Neural cell (in vitro differentiated cells): ENCODE measurements around the gene LBHD1. TPM values are rescaled to one million over a fixed set of nuclear protein-coding genes. Genes with fewer than 3 reads are reported as not detected.
"Not testable (repeated sequence)": the region's sequence is repeated elsewhere in the genome, so short reads cannot be mapped to it uniquely, and the experiment has no call there.

Experiments
- H2AFZ ChIP-seq: fragments of 200-600, 300-800 bp; sonication (generic), shearing (Covaris generic); 2 replicates; pipeline ENCODE4 v1.6.0; 2014; ENCODE audit warnings: low read depth, mild to moderate bottlenecking, antibody characterized with exemption, low read length, moderate library complexity
- H3F3A ChIP-seq: fragments of 200-600 bp; shearing (Covaris generic); 2 replicates; pipeline ENCODE4 v1.6.1; 2016; ENCODE audit warnings: mild to moderate bottlenecking, moderate library complexity, mixed read lengths, antibody characterized with exemption, low read length; ENCODE audit not compliant: insufficient read depth, poor library complexity, severe bottlenecking
- H3K27ac ChIP-seq: fragments of 200-600, 300-800 bp; sonication (generic), shearing (Covaris generic); 2 replicates; pipeline ENCODE4 v1.5.1; 2014; ENCODE audit warnings: mild to moderate bottlenecking, low read length, moderate library complexity
- H3K27me3 ChIP-seq: fragments of 300-800, 200-600 bp; sonication (generic), shearing (Covaris generic); 2 replicates; pipeline ENCODE4 v1.6.0; 2014; ENCODE audit warnings: mild to moderate bottlenecking, low read depth, low read length, moderate library complexity; ENCODE audit not compliant: insufficient read depth
- H3K36me3 ChIP-seq: fragments of 300-800, 200-600 bp; sonication (generic), shearing (Covaris generic); 2 replicates; pipeline ENCODE4 v1.5.1; 2014; ENCODE audit warnings: mild to moderate bottlenecking, antibody characterized with exemption, low read length, moderate library complexity; ENCODE audit not compliant: insufficient read depth
- H3K4me2 ChIP-seq: fragments of 300-800, 200-600 bp; sonication (generic), shearing (Covaris generic); 2 replicates; pipeline ENCODE4 v1.6.0; 2014; ENCODE audit warnings: mild to moderate bottlenecking, low read length
- H3K4me3 ChIP-seq: fragments of 300-800, 200-600 bp; sonication (generic), shearing (Covaris generic); 2 replicates; pipeline ENCODE4 v1.5.1; 2014; ENCODE audit warnings: mild to moderate bottlenecking, low read length, moderate library complexity
- H3K79me2 ChIP-seq: fragments of 200-600 bp; shearing (Covaris generic); replicated peaks from 2 replicates; pipeline ENCODE4 v1.6.0; 2014; ENCODE audit warnings: mild to moderate bottlenecking, low read length, moderate library complexity; ENCODE audit not compliant: insufficient read depth
- H3K9ac ChIP-seq: fragments of 300-800, 200-600 bp; sonication (generic), shearing (Covaris generic); 2 replicates; pipeline ENCODE4 v1.6.1; 2016; ENCODE audit warnings: mild to moderate bottlenecking, low read length, mixed read lengths
- H3K9me2 ChIP-seq: fragments of 200-600 bp; shearing (Covaris generic); 2 replicates; pipeline ENCODE4 v1.6.1; 2016; ENCODE audit warnings: mild to moderate bottlenecking, low read length, mixed read lengths; ENCODE audit not compliant: insufficient read depth
- H3K9me3 ChIP-seq: fragments of 200-600, 300-800 bp; sonication (generic), shearing (Covaris generic); 2 replicates; pipeline ENCODE4 v1.6.1; 2016; ENCODE audit warnings: mild to moderate bottlenecking, mixed run types, low read length, moderate library complexity, mixed read lengths
- H4K20me1 ChIP-seq: fragments of 200-600 bp; shearing (Covaris generic); 2 replicates; pipeline ENCODE4 v1.6.1; 2016; ENCODE audit warnings: mild to moderate bottlenecking, mixed run types; ENCODE audit not compliant: insufficient read depth
- EP300 ChIP-seq: fragments of 450-650 bp; conservative IDR thresholded peaks from 2 replicates; pipeline ENCODE4 v1.6.1; 2014; ENCODE audit warnings: antibody characterized with exemption, mild to moderate bottlenecking, moderate library complexity; ENCODE audit not compliant: poor library complexity, severe bottlenecking
- EZH2 ChIP-seq: fragments of 200-600, 300-800 bp; shearing (Covaris generic), sonication (generic); IDR thresholded peaks from 2 replicates; pipeline ENCODE4 v1.6.1; 2014; ENCODE audit warnings: antibody characterized with exemption, low read length, borderline replicate concordance, mild to moderate bottlenecking; ENCODE audit not compliant: insufficient read depth, poor library complexity, severe bottlenecking
- MXI1 ChIP-seq: fragments of 450-650 bp; conservative IDR thresholded peaks from 2 replicates; pipeline ENCODE4 v1.6.1; 2014; ENCODE audit warnings: antibody characterized with exemption, mild to moderate bottlenecking; ENCODE audit not compliant: poor library complexity, severe bottlenecking
- POLR2AphosphoS5 ChIP-seq: IDR thresholded peaks from 2 replicates; pipeline ENCODE4 v1.6.1; 2012
- RAD21 ChIP-seq: fragments of 450-650 bp; conservative IDR thresholded peaks from 2 replicates; pipeline ENCODE4 v1.6.1; 2014; ENCODE audit warnings: antibody characterized with exemption, mild to moderate bottlenecking, moderate library complexity
- REST ChIP-seq: IDR thresholded peaks from 2 replicates; pipeline ENCODE4 v1.6.1; 2012; ENCODE audit warnings: borderline replicate concordance
- SMC3 ChIP-seq: fragments of 450-650 bp; conservative IDR thresholded peaks from 2 replicates; pipeline ENCODE4 v1.6.1; 2014; ENCODE audit warnings: antibody characterized with exemption, mild to moderate bottlenecking, moderate library complexity; ENCODE audit not compliant: poor library complexity
- TAF1 ChIP-seq: IDR thresholded peaks from 2 replicates; pipeline ENCODE4 v1.6.1; 2012; ENCODE audit warnings: low read depth
- polyA plus RNA-seq: library from polyadenylated mRNA; depleted of rRNA; stranded (reverse); fragments of >200 nt; gene quantifications from 2 replicates; pipeline ENCODE4 v1.2.3, GENCODE V29; 2014
- TF ChIP-seq, protein P1 (sequence below): fragments of 450-650 bp; IDR thresholded peaks from 2 replicates; pipeline ENCODE4 v1.5.1; 2014; ENCODE audit warnings: antibody characterized with exemption, mild to moderate bottlenecking, moderate library complexity; ENCODE audit not compliant: poor library complexity, severe bottlenecking

The LBHD1 gene
- polyA plus RNA-seq, 1 donor from 2014 or later = 10.6 TPM

- not testable (repeated sequence) for H3K79me2 ChIP-seq, H2AFZ ChIP-seq, H3K9ac ChIP-seq, H3K9me3 ChIP-seq, H3F3A ChIP-seq, H3K36me3 ChIP-seq, H3K9me2 ChIP-seq, H3K4me3 ChIP-seq, H3K4me2 ChIP-seq, H3K27me3 ChIP-seq, H4K20me1 ChIP-seq, H3K27ac ChIP-seq
Measured at GRCh38 chr11:62675415-62675814, 3.3 kb upstream of the LBHD1 start.

GRCh38 chr11:62673196-62673525 is 1.1 kb upstream of the LBHD1 start:
- no peak overlapping the region for H3K9ac ChIP-seq
- no peaks in the 10 kb centered on the region for H4K20me1 ChIP-seq
- H3F3A ChIP-seq = no peaks in the 10 kb centered on the region
- no peak for TF ChIP-seq RAD21
- TF ChIP-seq, protein P1, sequence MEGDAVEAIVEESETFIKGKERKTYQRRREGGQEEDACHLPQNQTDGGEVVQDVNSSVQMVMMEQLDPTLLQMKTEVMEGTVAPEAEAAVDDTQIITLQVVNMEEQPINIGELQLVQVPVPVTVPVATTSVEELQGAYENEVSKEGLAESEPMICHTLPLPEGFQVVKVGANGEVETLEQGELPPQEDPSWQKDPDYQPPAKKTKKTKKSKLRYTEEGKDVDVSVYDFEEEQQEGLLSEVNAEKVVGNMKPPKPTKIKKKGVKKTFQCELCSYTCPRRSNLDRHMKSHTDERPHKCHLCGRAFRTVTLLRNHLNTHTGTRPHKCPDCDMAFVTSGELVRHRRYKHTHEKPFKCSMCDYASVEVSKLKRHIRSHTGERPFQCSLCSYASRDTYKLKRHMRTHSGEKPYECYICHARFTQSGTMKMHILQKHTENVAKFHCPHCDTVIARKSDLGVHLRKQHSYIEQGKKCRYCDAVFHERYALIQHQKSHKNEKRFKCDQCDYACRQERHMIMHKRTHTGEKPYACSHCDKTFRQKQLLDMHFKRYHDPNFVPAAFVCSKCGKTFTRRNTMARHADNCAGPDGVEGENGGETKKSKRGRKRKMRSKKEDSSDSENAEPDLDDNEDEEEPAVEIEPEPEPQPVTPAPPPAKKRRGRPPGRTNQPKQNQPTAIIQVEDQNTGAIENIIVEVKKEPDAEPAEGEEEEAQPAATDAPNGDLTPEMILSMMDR = no peak
- no peak for TF ChIP-seq REST
- no peak for TF ChIP-seq TAF1
- TF ChIP-seq EP300 = no peak
- no peak for TF ChIP-seq MXI1
- no peak for TF ChIP-seq SMC3
- no peak for TF ChIP-seq EZH2
- TF ChIP-seq POLR2AphosphoS5 = no peak
- H3K36me3 ChIP-seq = no peaks in the 10 kb centered on the region
- H3K9me3 ChIP-seq = no peaks in the 10 kb centered on the region
- peaks cover 6% of the 10 kb centered on the region for H3K79me2 ChIP-seq
- H2AFZ ChIP-seq = no peak overlapping the region
- no peak overlapping the region for H3K4me3 ChIP-seq
- no peaks in the 10 kb centered on the region for H3K27me3 ChIP-seq
- no peaks in the 10 kb centered on the region for H3K9me2 ChIP-seq
- no peak overlapping the region for H3K4me2 ChIP-seq
- no peak overlapping the region for H3K27ac ChIP-seq

- Histone ChIP-seq H3K9me2 (no peaks in the 10 kb centered on the region), H3K27ac (peak overlapping the region; percentile 86), H3K79me2 (peaks cover 10% of the 10 kb centered on the region), H4K20me1 (no peaks in the 10 kb centered on the region), H3K9me3 (no peaks in the 10 kb centered on the region), H3K9ac (peak overlapping the region; percentile 82), H2AFZ (peak overlapping the region; percentile 77), H3K4me3 (peak overlapping the region; percentile 89), H3K36me3 (no peaks in the 10 kb centered on the region), H3F3A (no peaks in the 10 kb centered on the region), H3K4me2 (peak overlapping the region; percentile 99), H3K27me3 (no peaks in the 10 kb centered on the region)
- TF ChIP-seq TAF1 (no peak), POLR2AphosphoS5 (no peak), MXI1 (no peak), REST (no peak), SMC3 (no peak)
Measured at GRCh38 chr11:62671236-62671607, 845 bp downstream of the LBHD1 start.
